ENCODE data around the gene FCGR3A.
"Not testable (repeated sequence)": the region's sequence is repeated elsewhere in the genome, so short reads cannot be mapped to it uniquely, and the experiment has no call there.

DNA sequence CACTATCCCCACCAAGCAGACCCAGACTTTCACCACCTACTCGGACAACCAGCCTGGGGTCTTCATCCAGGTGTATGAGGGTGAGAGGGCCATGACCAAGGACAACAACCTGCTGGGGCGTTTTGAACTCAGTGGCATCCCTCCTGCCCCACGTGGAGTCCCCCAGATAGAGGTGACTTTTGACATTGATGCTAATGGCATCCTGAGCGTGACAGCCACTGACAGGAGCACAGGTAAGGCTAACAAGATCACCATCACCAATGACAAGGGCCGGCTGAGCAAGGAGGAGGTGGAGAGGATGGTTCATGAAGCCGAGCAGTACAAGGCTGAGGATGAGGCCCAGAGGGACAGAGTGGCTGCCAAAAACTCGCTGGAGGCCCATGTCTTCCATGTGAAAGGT lies 23.7 kb downstream of the FCGR3A start:
- TF ChIP-seq REST (IDR thresholded peaks at IDR 0.05; ENCODE audit: insufficient replicate concordance, low read depth); POLR2AphosphoS5 (IDR thresholded peaks at IDR 0.05; ENCODE audit: low read depth): not testable (repeated sequence)
- TF ChIP-seq, protein P1, sequence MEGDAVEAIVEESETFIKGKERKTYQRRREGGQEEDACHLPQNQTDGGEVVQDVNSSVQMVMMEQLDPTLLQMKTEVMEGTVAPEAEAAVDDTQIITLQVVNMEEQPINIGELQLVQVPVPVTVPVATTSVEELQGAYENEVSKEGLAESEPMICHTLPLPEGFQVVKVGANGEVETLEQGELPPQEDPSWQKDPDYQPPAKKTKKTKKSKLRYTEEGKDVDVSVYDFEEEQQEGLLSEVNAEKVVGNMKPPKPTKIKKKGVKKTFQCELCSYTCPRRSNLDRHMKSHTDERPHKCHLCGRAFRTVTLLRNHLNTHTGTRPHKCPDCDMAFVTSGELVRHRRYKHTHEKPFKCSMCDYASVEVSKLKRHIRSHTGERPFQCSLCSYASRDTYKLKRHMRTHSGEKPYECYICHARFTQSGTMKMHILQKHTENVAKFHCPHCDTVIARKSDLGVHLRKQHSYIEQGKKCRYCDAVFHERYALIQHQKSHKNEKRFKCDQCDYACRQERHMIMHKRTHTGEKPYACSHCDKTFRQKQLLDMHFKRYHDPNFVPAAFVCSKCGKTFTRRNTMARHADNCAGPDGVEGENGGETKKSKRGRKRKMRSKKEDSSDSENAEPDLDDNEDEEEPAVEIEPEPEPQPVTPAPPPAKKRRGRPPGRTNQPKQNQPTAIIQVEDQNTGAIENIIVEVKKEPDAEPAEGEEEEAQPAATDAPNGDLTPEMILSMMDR (IDR thresholded peaks at IDR 0.05; ENCODE audit: insufficient read depth, low read length) = not testable (repeated sequence)

Data from HL-60 (cell line).